IMR-90 (cell line): ENCODE data around the gene SNCA. TPM values are rescaled to one million over a fixed set of nuclear protein-coding genes. Genes with fewer than 3 reads are reported as not detected.

ENCODE experiments used
- ATAC-seq: fragments of 200-7000 bp; cut with Tn5 transposase; 2 replicates; pipeline ENCODE4 v1.9.1; 2020; ENCODE audit warnings: low read depth, mild to moderate bottlenecking, moderate library complexity
- BruUV-seq: library from RNA; stranded (reverse); fragments of 400-500 nt; replicated peaks from 2 replicates; lab custom pipeline; 2021; lab: Mats Ljungman, UMichigan
- CTCF ChIA-PET: fragments of 300-600 bp; formaldehyde crosslinking; extraction: SDS; loops from one replicate; lab custom pipeline; 2021; ENCODE audit warnings: antibody characterized with exemption; lab: Yijun Ruan, JAX
- POLR2A ChIA-PET: fragments of 300-600 bp; sonication (Branson Sonifier 250); formaldehyde crosslinking; loops from one replicate; lab custom pipeline; 2022; ENCODE audit warnings: antibody characterized with exemption; ENCODE audit not compliant: unreplicated experiment; lab: Charles Lee
- DNase-seq: peaks from one replicate; pipeline ENCODE4 v3.0.0; 2013
- H2AFZ ChIP-seq: replicated peaks from 2 replicates; pipeline ENCODE3; 2013; ENCODE audit warnings: low read length, mild to moderate bottlenecking; ENCODE audit not compliant: poor library complexity
- H2AK5ac ChIP-seq: 2 replicates; pipeline ENCODE4 v1.6.1; 2013; ENCODE audit warnings: low read depth, low read length, inconsistent platforms
- H2AK9ac ChIP-seq: replicated peaks from 2 replicates; pipeline ENCODE3; 2013; ENCODE audit warnings: mild to moderate bottlenecking, low read depth, low read length, moderate library complexity; ENCODE audit not compliant: poor library complexity
- H2BK120ac ChIP-seq: 2 replicates; pipeline ENCODE4 v1.6.1; 2013; ENCODE audit warnings: low read depth, low read length, inconsistent platforms
- H2BK15ac ChIP-seq: 3 replicates; pipeline ENCODE4 v1.6.1; 2013; ENCODE audit warnings: low read depth, low read length, inconsistent platforms
- H2BK20ac ChIP-seq: 2 replicates; pipeline ENCODE4 v1.6.1; 2013; ENCODE audit warnings: low read depth, mild to moderate bottlenecking, inconsistent platforms, low read length, moderate library complexity
- H2BK5ac ChIP-seq: 2 replicates; pipeline ENCODE4 v1.6.1; 2013; ENCODE audit warnings: mild to moderate bottlenecking, low read depth, low read length, inconsistent platforms; ENCODE audit not compliant: poor library complexity, severe bottlenecking
- H3K14ac ChIP-seq: replicated peaks from 2 replicates; pipeline ENCODE4 v1.6.1; 2013; ENCODE audit warnings: low read depth, low read length, inconsistent platforms
- H3K18ac ChIP-seq: 2 replicates; pipeline ENCODE4 v1.6.1; 2013; ENCODE audit warnings: low read depth, low read length, control low read depth
- H3K23ac ChIP-seq: 2 replicates; pipeline ENCODE4 v1.6.1; 2013; ENCODE audit warnings: low read depth, low read length, inconsistent platforms
- H3K27ac ChIP-seq: 2 replicates; pipeline ENCODE4 v1.5.1; 2013; ENCODE audit warnings: mild to moderate bottlenecking, control low read depth, low read length; ENCODE audit not compliant: insufficient read depth
- H3K27me3 ChIP-seq: 2 replicates; pipeline ENCODE4 v1.6.1; 2013; ENCODE audit warnings: low read length; ENCODE audit not compliant: control insufficient read depth, insufficient read depth
- H3K36me3 ChIP-seq: 2 replicates; pipeline ENCODE4 v1.6.1; 2013; ENCODE audit warnings: low read length, mixed read lengths; ENCODE audit not compliant: control insufficient read depth, insufficient read depth
- H3K4ac ChIP-seq: 2 replicates; pipeline ENCODE4 v1.6.1; 2013; ENCODE audit warnings: low read depth, low read length, inconsistent platforms
- H3K4me1 ChIP-seq: 2 replicates; pipeline ENCODE4 v1.6.1; 2013; ENCODE audit warnings: low read length, mixed read lengths; ENCODE audit not compliant: control insufficient read depth, insufficient read depth
- H3K4me2 ChIP-seq: 2 replicates; pipeline ENCODE4 v1.6.1; 2013; ENCODE audit warnings: low read depth, mild to moderate bottlenecking, control low read depth, low read length, moderate library complexity
- H3K4me3 ChIP-seq: 2 replicates; pipeline ENCODE4 v1.5.1; 2013; ENCODE audit warnings: low read depth, mild to moderate bottlenecking, control low read depth, low read length, moderate library complexity; ENCODE audit not compliant: insufficient read depth
- H3K56ac ChIP-seq: 2 replicates; pipeline ENCODE4 v1.6.1; 2013; ENCODE audit warnings: low read length, inconsistent platforms; ENCODE audit not compliant: insufficient read depth; ENCODE audit errors: extremely low read depth
- H3K79me1 ChIP-seq, 2 experiments: 2 replicates each; pipeline ENCODE4 v1.6.1; 2013; ENCODE audit warnings: low read length in 2 of 2, inconsistent platforms in 1 of 2, low read depth in 1 of 2
- H3K9ac ChIP-seq: 2 replicates; pipeline ENCODE4 v1.6.1; 2013; ENCODE audit warnings: low read depth, low read length, control low read depth
- H3K9me1 ChIP-seq: 2 replicates; pipeline ENCODE4 v1.6.1; 2013; ENCODE audit warnings: low read length, inconsistent platforms; ENCODE audit not compliant: insufficient read depth
- H3K9me3 ChIP-seq: 2 replicates; pipeline ENCODE4 v1.6.1; 2013; ENCODE audit warnings: low read length; ENCODE audit not compliant: control insufficient read depth, insufficient read depth
- H4K20me1 ChIP-seq: 2 replicates; pipeline ENCODE4 v1.6.1; 2013; ENCODE audit warnings: low read length, inconsistent platforms; ENCODE audit not compliant: insufficient read depth
- H4K5ac ChIP-seq: 2 replicates; pipeline ENCODE4 v1.6.1; 2013; ENCODE audit warnings: mild to moderate bottlenecking, low read depth, low read length, control low read depth
- H4K8ac ChIP-seq, 2 experiments: 2 replicates each; pipeline ENCODE4 v1.6.1; 2013; ENCODE audit warnings: low read depth in 2 of 2, low read length in 2 of 2, control low read depth in 1 of 2, inconsistent platforms in 1 of 2
- H4K91ac ChIP-seq: 2 replicates; pipeline ENCODE4 v1.6.1; 2013; ENCODE audit warnings: low read depth, low read length, inconsistent platforms; ENCODE audit not compliant: insufficient read depth
- MAFK ChIP-seq: IDR thresholded peaks from 2 replicates; pipeline ENCODE4 v1.6.1; 2012; ENCODE audit warnings: low read depth, low read length, improper control_type of control experiment
- MXI1 ChIP-seq: IDR thresholded peaks from 2 replicates; pipeline ENCODE4 v1.6.1; 2012; ENCODE audit warnings: low read depth, mild to moderate bottlenecking, low read length, moderate library complexity, borderline replicate concordance
- POLR2A ChIP-seq: IDR thresholded peaks from 2 replicates; pipeline ENCODE4 v1.6.1; 2012; ENCODE audit warnings: mild to moderate bottlenecking, low read depth, low read length
- RAD21 ChIP-seq: IDR thresholded peaks from 2 replicates; pipeline ENCODE4 v1.6.1; 2012; ENCODE audit warnings: low read length, improper control_type of control experiment
- SMC3 ChIP-seq: fragments of 150-350 bp; IDR thresholded peaks from 2 replicates; pipeline ENCODE4 v1.6.1; 2016; ENCODE audit warnings: low read depth, mild to moderate bottlenecking, antibody characterized with exemption, low read length, moderate library complexity
- WGBS, 2 experiments: methylation state at CpG; one replicate each; pipeline versions ENCODE4 v1.1.5 to v1.1.7; 2013; ENCODE audit warnings: missing lambda C conversion rate in 2 of 2; ENCODE audit not compliant: insufficient read length in 1 of 2; ENCODE audit errors: extremely low coverage in 2 of 2; 5-methylcytosine and 5-hydroxymethylcytosine counted together
- dilution Hi-C: fragments of 300-500 bp; cut with HindIII; formaldehyde crosslinking; loops from one replicate; pipeline ENCODE4 v1.14.3; 2018; ENCODE audit warnings: low sequenced_read_pairs; ENCODE audit not compliant: unreplicated experiment
- in situ Hi-C: fragments of 300-500 bp; cut with MboI; formaldehyde crosslinking; loops from 3 replicates; pipeline ENCODE4 v1.14.3; 2019; ENCODE audit warnings: low sequenced_read_pairs, inconsistent platforms, mixed read lengths
- intact Hi-C: fragments of 100-400 bp; cut with micrococcal nuclease; formaldehyde crosslinking; loops from 2 replicates; pipeline ENCODE4 v1.10.0; 2022
- polyA plus RNA-seq, 3 experiments: library from polyadenylated mRNA; depleted of rRNA; stranded (reverse); fragments of >200 nt; gene quantifications; 2 replicates each; pipeline ENCODE4 v1.2.3, GENCODE V29; 2012; ENCODE audit warnings: low replicate concordance in 1 of 3
- total RNA-seq: library from RNA; depleted of rRNA; stranded (reverse); fragments of >200 nt; gene quantifications from 2 replicates; pipeline ENCODE4 v1.2.3, GENCODE V29; 2012

SNCA gene
- total and polyA plus RNA-seq, 2 of the 4 experiments (the other 2 are of a cell fraction): 0.36 to 0.46 TPM

DNA sequence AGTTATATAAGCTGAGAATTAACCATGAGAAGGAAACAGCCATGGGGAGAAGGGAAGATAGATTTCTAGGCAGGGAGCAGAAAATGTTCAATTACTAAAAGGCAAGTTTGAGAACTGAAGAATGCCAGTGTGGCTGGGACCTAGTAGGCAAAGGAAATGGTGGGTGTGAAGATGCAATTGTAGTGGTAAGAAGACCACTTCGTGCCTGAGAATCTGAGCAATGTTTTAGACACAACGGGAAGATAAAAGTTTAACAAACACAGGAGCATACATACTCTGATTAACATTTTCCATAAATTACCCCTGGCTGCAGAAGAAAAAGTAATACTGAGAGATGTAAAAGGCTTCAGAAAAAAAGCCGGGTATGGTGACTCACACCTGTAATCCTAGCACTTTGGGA, 39.6 kb upstream of the SNCA start:
- Histone ChIP-seq H2AK5ac (no peak overlapping the region), H3K27me3 (no peaks in the 10 kb centered on the region), H4K20me1 (no peaks in the 10 kb centered on the region), H3K18ac (no peak overlapping the region), H2BK5ac (no peak overlapping the region), H2AK9ac (no peak overlapping the region), H3K4me2 (no peak overlapping the region), H3K27ac (no peak overlapping the region), H3K4ac (no peak overlapping the region), H3K56ac (no peak overlapping the region), H2BK120ac (no peak overlapping the region), H2BK20ac (no peak overlapping the region), H3K23ac (no peak overlapping the region), H3K4me1 (no peaks in the 10 kb centered on the region), H4K91ac (no peak overlapping the region), H2BK15ac (no peak overlapping the region), H3K79me1 (no peaks in the 10 kb centered on the region), H4K8ac (no peak overlapping the region), H3K9me3 (no peaks in the 10 kb centered on the region), H4K5ac (no peak overlapping the region), H3K4me3 (no peak overlapping the region), H2AFZ (no peak overlapping the region), H3K9ac (no peak overlapping the region), H3K36me3 (no peaks in the 10 kb centered on the region), H3K14ac (no peak overlapping the region), H3K9me1 (no peaks in the 10 kb centered on the region)
- no CpG with 5 or more reads among the region's 3 CpGs for WGBS, 2 experiments
- DNase-seq (no peak), ATAC-seq (no peak)
- TF ChIP-seq POLR2A: no peak
- no peak for TF ChIP-seq MXI1
- TF ChIP-seq RAD21: no peak
- no peak for TF ChIP-seq MAFK
- no peak for TF ChIP-seq SMC3
- no TSS peak for BruUV-seq
- ChIA-PET CTCF (interaction anchor here (1.0 kb wide), 1 partner anchor 219 kb away, joined by 3 read pairs; no protein-coding TSS in a partner anchor), POLR2A (no interaction called here)
- in situ Hi-C loops (loop anchor here (10.0 kb wide), 1 partner anchor 212 kb away; no protein-coding TSS in a partner anchor), intact Hi-C loops (no loop called here), dilution Hi-C loops (no loop called here)
